ENCODE results near the gene NCKAP5.

NCKAP5 gene

DNA sequence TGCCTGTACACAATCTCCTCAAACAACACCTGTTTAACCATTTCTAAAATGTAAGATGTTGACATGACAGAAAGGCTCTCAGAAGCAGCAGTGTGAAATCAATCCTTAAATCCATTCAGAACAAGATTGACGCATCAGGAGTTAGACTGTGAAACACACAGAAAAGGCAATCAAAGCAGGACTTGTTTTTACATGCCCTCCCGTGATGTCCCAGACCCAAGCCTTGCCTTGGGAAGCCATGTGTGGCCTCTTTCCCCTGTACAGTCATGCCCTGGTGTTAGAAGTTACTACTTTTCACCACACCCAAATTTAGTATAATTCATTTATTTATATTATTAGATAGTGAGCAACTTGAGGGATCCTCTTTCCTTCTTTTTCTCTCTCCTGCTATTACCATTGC lies 115.7 kb downstream of the NCKAP5 start:
- no peak for DNase-seq

DNA sequence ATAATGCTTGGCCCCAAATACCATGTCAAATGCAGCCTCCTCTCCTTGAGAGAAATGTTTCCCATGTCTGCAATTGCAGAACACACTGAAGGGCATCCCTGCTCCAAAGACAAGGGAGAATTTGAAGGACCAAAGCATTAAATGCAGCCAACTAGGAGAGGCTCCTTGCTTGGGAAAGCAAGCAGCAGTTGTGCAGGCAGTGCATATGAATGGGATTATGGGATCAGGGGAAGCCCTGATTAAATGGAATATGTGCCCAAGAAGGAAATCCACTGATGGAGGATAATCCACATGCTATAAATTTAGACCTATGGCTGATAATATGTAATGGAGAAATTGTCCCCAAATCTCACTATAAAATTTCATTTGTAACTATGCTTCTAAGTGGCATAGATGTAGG lies 116.1 kb downstream of the NCKAP5 start:
- no peak for DNase-seq

- DNase-seq = no peak
Measured at GRCh38 chr2:133448195-133448594, 120.1 kb downstream of the NCKAP5 start.

DNA sequence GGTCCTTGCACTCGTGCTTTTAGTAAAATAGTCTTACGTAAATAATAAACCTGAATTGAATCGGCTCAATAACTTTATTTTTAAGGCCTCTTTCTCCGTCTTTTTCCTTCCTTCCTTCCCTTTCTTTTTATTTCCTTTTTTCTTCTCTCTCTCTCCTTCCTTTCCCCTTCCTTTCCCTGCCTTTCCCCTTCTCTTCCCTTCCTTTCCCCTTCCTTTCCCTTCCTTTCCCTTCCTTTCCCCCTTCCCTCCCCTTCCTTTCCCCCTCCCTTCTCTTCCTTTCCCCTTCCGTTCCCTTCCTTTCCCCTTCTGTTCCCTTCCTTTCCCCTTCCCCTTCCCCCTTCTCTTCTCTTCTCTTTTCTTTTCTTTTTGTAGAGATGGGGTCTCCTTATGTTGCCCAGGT lies 121.0 kb downstream of the NCKAP5 start:
- DNase-seq = no peak

DNA sequence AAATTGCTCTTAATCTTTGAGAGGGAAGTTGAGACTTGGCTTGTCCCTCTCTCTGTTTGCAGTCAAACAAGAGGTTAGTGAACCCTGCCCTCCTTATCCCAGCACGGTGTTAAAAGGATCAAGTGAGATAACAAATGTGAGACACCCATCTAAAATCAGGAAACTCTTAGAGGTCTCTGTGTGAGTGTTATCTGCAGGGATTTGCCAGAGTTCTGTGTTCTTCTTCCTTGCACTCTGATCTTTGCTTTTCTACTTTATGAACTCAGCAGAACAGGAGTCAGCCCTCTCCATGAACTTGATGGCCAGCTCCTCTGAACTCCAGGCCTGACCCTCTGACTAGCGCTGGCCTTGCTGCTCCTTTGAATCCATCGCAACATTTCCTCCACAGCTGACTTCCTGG lies 123.8 kb downstream of the NCKAP5 start:
- no peak for DNase-seq

GRCh38 chr2:133442393-133442792 lies 125.9 kb downstream of the NCKAP5 start:
- no peak for DNase-seq

DNA sequence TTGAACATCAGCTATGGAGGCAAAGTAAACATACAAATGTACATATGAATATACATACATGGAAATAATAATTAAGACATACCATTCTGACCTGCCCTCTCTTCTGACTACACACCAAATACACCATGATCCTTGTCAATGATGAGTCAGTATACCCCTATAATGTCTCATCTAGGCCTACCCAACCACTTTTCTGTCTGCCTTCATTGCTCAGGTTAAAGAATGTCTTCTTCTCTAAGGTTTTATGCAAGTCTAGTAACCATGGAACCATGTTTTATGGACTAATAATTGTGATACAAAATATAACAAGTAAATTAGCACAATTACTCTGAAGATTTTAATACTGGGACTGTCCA lies 128.7 kb downstream of the NCKAP5 start:
- DNase-seq = no peak

GRCh38 chr2:133438848-133439564 lies 129.3 kb downstream of the NCKAP5 start:
- peak; percentile 43 for DNase-seq

- peak; percentile 31 for DNase-seq
Measured at GRCh38 chr2:133438026-133438425, 130.2 kb downstream of the NCKAP5 start.

GRCh38 chr2:133437492-133437891 lies 130.8 kb downstream of the NCKAP5 start:
- no peak for DNase-seq

DNA sequence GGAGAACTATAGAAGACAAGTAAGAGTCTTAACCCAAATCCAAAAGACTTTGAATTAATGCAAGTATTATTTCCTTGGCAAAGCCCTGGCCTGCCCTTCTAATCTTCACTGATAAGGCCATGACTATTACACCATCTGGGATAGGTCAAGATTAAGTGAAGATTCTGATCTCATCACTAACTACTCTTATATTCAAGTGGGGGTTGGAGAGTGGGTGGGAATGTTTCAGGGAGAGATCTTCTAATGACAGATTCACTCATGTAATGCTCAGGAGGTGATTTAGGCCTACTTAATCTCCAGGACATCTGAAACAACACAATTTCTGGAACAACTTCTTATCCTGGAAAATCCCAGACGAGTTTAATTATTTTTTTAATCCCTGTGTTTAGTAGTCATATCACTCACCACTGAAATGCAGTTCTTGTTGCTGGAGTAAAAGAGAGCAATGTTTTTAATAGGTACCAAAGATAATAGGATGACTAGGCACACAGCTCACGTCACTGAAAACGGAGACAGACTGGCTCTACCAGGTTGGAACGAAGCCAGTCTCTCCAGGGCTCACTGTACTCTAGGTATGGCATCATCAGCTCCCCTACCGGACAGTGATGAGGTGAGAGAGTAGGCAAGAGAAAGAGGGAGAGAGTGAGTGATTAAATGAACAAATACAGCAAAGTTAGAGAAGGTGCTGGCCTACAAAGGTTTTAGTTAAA lies 133.1 kb downstream of the NCKAP5 start:
- DNase-seq = peak; percentile 70

DNA sequence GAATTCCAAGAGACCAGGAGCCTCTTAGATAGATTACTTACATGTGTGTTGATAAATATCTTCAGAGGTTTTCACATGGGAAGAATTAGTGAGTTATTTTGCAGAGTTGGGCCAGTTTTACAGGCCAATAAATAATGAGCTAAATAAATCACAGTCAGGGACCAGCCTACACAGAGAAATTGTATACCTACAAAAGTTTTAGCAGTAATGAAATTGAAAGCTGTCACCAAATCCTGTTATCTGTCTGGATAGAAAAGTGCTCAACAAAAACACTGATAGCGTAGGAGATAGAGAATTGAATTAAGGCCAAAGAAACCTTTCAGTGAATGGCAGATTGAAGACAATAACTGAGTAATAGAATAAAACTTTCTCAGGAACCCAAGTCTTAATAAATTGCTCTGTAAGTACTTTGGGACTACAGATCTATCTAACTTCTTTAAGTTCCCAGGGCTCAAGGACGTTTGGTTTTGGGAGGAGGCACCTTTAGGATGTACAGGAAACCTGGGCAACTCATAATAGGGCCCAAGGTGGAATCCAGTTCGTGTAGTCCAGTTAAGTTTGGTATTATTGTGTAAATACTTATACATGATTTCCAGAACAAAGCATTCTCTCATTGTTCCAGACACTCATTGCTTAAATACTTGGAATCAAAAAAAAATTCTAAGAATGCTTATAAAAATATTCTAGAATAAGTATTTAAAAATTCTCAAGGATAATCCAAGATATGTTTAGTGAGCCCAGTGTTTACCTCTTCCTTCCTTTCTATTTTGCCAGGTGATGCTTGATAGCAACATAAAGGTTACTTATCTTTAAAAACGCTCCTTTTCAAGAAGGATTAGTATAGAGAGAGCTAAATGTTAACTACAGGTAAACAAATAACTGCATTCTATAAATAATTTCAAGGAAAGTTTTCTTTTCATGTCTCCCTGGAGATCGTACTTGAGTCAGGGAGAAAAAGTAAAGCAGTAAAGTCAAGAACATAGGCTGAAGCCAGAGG lies 134.5 kb downstream of the NCKAP5 start:
- no peak for DNase-seq

- no peak for DNase-seq
Measured at GRCh38 chr2:133432778-133433177, 135.5 kb downstream of the NCKAP5 start.

- no peak for DNase-seq
Measured at GRCh38 chr2:133431289-133431688, 137.0 kb downstream of the NCKAP5 start.

GRCh38 chr2:133426791-133427190 lies 141.5 kb downstream of the NCKAP5 start:
- no peak for DNase-seq

GRCh38 chr2:133425612-133426011 lies 142.7 kb downstream of the NCKAP5 start:
- DNase-seq = no peak

DNA sequence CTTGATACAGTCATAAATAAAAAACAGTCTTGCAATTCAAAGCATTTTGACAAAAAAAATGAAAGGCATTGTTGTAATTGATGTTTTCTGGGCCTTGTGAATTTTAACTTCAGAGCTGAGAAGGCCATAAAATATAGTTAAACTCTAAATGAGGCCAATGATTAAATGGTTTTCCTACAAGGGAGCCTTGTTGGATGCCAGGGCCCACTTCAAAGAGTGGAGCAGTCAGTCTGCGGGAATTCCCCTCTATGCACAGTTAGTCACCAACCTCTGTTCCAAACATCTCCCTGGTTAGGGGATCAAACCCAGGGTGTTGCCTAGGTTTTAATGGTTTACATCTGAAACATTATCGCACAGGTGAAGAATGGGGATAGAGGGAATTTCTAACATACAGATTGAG lies 143.4 kb downstream of the NCKAP5 start:
- no peak for DNase-seq

DNA sequence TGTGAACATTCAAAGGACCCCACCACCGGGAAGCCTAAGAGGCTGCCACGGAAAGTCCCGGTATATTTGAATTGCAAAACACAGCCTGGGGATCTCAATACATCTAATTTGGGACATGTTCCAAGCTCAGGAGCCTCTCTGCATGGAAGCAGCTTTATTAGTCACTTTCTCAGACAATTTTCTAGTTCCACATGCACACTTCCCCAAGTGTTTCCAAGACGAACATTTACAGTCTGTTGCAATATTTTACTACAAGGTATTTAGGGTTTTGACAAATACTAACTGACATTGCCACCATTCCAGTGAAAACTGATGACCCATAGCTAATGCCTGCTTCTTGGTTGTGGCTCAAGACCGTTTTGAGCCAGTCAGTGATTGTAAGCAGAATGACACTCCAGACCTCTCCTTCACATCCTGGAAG lies 145.3 kb downstream of the NCKAP5 start:
- no peak for DNase-seq

DNA sequence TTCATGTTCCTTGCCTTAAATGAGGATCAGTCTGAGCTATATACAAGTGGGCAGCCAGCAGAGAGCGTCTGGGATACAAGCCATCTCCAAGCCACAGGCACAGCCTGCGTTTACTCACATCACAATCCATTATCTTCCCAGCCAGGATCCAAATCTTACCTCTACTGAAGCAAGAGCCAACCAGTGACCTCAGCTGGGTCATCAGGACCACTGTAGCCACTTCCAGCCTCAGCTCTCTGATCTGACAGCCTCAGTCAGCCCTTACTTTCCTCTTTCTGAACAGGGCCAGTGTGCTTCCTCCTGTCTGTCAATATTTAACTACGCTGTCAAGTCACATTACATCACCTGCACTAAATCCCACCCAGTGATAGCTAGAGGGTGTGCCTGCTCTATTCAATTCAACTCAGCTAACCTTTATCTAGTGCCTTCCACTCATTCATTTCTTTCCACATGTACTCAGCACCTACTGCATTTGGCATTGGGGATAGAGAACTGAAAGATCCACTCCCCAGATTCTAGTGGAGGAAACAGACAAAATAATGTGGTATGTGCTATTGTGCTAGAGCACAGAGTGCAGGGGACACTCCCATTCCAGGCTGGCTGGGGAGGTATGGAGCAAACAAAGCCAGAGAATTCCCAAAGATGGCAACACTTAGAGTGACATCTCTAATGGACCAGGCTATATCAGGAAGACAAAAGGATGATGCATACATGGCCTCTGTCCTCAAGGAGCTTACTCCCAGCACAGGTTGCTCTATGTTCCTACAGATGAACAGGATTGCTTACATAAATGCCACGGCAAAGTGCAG lies 146.5 kb downstream of the NCKAP5 start:
- peak; percentile 39 for DNase-seq

DNA sequence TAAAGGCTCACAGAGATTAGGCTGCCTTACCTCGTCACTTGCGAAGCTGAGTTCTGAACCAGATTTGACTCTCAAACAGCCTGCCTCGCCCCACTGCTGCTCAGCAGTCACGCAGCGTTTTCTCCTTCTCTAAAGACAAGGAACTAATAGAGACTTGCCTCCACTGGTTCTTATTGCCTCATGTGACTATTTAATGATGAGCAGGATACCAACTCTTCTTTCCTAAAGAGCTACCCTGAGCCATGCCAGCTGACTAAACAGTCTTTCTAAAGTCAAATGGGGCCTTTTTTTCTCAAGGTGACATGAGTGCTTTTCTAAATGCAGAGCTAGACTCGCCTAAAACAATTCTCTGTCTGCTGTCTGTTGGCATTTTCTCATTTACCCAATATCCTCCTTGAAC lies 147.5 kb downstream of the NCKAP5 start:
- DNase-seq = no peak

- no peak for DNase-seq
Measured at GRCh38 chr2:133418671-133419070, 149.6 kb downstream of the NCKAP5 start.

DNA sequence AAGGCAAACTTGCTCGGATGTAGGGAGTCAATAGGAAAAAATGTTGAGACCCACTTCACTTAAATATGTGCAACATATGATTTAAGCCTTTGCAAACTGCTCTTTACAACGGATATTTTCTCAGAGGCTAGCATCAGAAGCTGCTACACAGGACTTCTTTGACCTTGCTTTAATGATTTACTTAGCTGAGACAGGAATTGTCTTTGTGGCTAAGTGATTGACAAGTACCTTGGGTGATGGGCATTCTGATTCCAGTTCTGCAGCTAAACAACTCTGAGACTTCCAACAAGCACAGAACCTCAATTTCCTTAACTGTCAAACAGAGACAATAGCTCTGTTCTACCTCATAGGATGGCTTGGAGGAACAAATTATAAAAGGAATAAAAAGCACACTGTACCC lies 150.2 kb downstream of the NCKAP5 start:
- DNase-seq = no peak

- DNase-seq = no peak
Measured at GRCh38 chr2:133417415-133417814, 150.8 kb downstream of the NCKAP5 start.
